OCI-M2 (cell line): ENCODE measurements around the gene C2CD2.

Source experiments
- DNase-seq: peaks from one replicate; lab custom pipeline; 2025; ENCODE audit not compliant: unreplicated experiment; lab: John Stamatoyannopoulos, UW

C2CD2 gene

GRCh38 chr21:41914965-41915364, 38.9 kb downstream of the C2CD2 start:
- no peak for DNase-seq

- no peak for DNase-seq
Observed at GRCh38 chr21:41914358-41914757, 39.5 kb downstream of the C2CD2 start.

DNA sequence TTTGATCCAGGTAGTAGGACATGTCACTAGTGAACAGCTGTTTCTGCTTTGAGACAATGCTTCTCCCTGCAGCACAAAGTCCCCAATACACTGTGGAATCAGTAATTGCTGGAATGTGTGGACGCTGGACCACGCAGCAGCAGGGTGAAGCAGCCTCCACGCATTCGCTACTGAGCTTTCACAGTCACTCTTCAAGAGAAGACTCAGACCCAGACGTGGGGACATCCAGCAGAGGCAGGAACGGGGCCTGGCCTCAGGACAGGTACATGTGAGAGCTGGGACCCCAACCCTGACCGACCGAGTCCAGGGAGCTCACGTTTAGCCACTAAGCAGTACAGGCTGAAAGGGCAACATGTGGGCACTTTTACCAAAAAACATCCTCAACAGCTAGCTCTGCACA, 40.6 kb downstream of the C2CD2 start:
- DNase-seq = no peak

GRCh38 chr21:41908829-41909228, 45.0 kb downstream of the C2CD2 start:
- no peak for DNase-seq

GRCh38 chr21:41907496-41908258, 46.1 kb downstream of the C2CD2 start:
- no peak for DNase-seq

DNA sequence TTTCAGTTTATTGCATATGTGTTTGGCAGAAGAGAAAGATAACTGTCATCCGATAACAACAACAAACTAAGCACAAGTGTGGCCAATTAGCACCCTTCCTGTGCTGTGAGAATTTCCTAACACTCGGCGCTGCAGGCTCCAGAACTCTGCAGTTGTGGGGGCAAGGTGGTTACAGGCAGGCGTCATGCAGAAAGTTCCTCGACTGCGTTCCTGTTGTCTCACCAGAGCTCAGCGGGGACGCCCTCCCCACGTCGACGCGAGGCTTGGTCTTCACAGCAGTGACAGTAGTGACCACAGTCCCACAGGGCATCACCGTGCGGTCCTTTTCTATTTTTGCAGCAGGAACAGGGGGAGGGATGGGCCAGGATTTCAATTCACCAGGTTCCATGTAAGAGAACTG, 47.0 kb downstream of the C2CD2 start:
- no peak for DNase-seq

DNA sequence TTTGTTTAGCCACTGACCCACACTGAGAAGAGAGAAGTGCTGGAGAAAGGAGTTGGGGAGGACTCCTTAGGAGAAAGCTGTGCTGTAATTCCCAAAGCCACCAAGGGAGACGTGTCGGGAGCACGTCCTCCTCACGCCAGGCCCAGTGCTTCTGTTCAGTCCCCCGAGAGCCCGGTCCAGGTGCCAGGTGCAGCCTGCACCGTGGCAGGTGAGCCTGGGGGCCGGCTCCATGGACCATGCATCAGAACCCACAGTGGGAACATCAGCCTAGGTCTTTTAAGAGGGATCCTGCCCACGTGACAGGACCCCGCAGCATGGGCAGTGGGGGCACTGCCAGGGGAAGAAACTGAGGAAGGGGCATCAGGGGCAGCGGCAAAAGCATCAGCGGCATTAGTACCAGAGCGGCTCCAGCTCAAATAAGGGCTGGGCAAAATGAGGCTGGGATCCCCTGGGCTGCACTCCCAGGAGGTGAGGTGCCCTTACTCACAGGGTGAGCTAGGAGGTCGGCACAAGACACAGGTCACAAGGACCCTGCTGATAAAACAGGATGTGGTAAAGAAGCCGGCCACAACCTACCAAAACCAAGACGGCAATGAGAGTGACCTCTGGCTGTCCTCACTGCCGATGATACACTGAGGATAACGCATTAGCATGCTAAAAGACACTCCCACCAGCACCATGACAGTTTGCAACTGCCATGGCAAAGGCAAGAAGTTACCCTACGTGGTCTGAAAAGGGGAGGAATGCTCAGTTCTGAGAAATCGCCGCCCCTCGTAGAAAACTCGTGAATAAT, 50.1 kb downstream of the C2CD2 start:
- no peak for DNase-seq

DNA sequence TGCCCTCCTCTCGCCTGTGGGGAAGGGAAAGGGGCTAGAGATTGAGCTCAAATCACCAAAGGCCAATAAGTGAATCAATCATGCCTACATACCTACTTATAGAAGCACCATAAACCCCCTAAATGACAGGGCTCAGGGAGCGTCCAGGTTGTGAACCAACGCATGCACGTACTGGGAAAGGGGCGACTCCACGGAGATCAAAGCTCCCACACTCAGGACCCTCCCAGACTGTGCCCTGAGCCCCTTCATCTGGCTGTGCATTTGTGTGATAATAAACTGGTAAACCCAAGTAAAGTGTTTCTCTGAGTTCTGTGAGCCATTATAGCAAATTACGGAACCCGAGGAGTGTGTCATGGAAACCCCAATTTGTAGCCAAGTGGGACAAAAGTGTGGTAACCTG, 50.9 kb downstream of the C2CD2 start:
- DNase-seq = no peak

- no peak for DNase-seq
Observed at GRCh38 chr21:41901782-41902181, 52.0 kb downstream of the C2CD2 start.

DNA sequence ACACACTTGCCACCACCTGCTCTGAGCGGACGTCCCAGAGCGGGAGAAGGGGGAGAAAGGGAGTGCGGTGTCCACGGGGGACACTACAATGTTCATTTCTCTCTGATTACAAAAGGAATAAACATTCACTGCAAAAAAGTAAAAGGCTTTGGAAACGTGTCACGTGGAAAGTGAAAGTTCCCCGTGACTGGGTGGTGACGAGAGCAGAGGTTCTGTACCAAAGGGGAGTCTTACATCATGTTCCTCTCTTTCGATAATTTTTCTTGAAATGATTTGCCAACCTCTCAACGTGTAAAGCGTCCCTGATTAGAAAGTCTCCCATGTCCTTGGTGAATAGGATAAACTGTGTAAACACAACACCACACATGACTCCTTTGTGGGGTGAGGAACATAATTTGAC, 52.7 kb downstream of the C2CD2 start:
- DNase-seq = no peak

DNA sequence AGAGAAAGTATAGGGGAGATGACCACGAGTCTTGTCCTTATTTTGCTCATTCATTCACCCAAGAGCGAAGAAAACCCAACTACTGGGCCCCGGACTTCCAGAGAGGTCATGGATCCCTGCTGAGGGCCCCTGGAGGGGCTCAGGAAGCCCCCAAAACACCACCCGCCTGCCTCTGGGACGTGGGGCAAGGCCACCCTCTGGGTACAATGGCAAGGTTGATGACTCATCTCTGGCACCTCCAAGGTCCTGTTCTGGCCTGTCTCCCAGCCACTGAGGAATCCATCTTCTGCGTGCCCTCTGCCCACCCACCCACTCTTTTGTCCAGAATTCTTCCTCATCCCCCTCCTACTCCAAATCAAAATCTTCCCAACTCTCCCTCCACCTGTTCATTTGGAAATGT, 53.4 kb downstream of the C2CD2 start:
- DNase-seq = no peak

- DNase-seq = no peak
Observed at GRCh38 chr21:41899426-41900202, 54.2 kb downstream of the C2CD2 start.

DNA sequence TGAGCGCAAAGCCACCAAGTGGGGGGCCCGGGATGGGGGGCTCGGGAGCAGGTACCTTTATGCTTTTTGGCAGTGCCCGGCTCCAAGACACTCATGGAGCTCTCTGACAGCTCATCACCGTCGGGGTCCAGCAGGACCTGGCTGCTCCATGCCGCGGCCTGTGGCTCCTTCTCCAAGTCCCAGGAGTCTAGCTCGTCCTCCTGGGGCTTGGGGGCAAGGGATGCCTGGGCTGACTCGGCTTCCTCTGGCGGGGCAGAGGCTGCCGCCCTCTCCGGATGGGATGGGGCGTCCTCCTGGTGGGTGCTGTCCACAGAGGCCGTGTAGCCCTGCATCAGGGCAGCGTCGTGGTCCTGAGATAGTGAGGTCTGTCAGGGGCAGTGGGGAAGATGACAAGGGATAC, 54.8 kb downstream of the C2CD2 start:
- no peak for DNase-seq

- DNase-seq = no peak
Observed at GRCh38 chr21:41897700-41898099, 56.1 kb downstream of the C2CD2 start.

DNA sequence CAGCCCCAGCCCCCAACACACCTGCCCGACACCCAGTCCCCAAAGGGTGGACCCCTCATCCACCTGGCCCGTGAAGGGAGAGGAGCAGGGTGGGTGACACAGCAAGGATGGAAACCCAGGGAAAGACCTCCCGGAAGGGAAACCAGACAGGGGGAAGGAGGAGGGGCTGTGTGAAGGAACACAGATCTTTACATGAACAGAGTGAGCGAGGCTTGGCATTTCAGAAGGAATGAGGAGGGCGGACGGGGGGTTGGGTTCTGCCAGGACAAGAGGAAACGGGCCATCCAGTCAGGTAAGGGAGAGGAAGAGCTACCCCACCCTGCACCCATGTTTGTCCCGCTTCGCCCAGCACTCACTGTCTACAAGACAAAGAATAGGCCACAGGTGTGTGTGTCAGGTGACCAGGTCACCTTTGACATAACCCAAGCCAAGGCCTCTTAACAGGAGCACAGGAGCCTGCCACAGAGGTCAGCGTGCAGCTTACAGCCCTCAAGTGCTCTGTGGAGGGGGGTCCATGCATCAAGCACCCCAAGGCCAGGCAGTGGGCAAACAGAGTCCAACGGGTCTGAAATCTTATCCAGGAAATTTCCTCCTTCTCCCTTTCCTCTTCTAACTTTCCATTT, 56.7 kb downstream of the C2CD2 start:
- no peak for DNase-seq

GRCh38 chr21:41895643-41896493, 58.0 kb downstream of the C2CD2 start:
- DNase-seq = no peak

GRCh38 chr21:41894922-41895557, 58.8 kb downstream of the C2CD2 start:
- DNase-seq = peak; percentile 92

DNA sequence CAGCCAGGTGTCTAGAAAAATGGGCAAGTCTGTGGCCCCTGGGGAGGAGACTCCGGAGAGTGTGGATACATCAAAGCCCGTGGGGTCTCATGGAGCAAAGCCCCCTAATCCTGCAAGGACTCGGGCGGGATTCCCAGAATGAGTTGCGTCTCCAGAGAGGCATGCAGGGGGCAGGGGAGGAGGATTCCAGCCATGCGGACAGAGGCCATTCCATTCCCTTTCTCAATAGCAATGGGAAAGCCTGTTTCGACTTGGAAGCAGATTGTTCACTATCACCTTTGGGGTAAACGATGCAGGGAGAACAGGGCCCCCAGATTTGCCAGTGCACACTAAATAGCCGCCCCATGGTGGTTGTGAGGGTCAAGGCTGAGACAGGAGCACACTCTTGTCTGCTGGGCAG, 59.3 kb downstream of the C2CD2 start:
- no peak for DNase-seq

GRCh38 chr21:41892726-41893125, 61.1 kb downstream of the C2CD2 start:
- no peak for DNase-seq

GRCh38 chr21:41891132-41891531, 62.7 kb downstream of the C2CD2 start:
- DNase-seq = no peak
